CD1c-positive myeloid dendritic cell (primary cell): ENCODE results near the gene MBOAT1.

Experiments
- DNase-seq: peaks from one replicate; pipeline ENCODE4 v3.0.0-alpha.2; 2016; ENCODE audit errors: extremely low spot score

MBOAT1 gene

GRCh38 chr6:20105838-20106237 lies 106.4 kb downstream of the MBOAT1 start:
- no peak for DNase-seq

- no peak for DNase-seq
These were observed 107.6 kb downstream of the MBOAT1 start for GRCh38 chr6:20104696-20105095.

GRCh38 chr6:20102397-20103073 lies 109.7 kb downstream of the MBOAT1 start:
- DNase-seq = no peak

GRCh38 chr6:20099156-20099555 lies 113.1 kb downstream of the MBOAT1 start:
- DNase-seq = no peak

GRCh38 chr6:20098267-20098876 lies 113.9 kb downstream of the MBOAT1 start:
- no peak for DNase-seq

GRCh38 chr6:20096536-20096935 lies 115.7 kb downstream of the MBOAT1 start:
- DNase-seq = no peak

- DNase-seq = no peak
These were observed 116.8 kb downstream of the MBOAT1 start for GRCh38 chr6:20095436-20095835.

- DNase-seq = peak; percentile 65
These were observed 120.2 kb downstream of the MBOAT1 start for GRCh38 chr6:20092071-20092566.

GRCh38 chr6:20086992-20087391 lies 125.3 kb downstream of the MBOAT1 start:
- no peak for DNase-seq

- DNase-seq = no peak
These were observed 126.5 kb downstream of the MBOAT1 start for GRCh38 chr6:20085817-20086216.

- no peak for DNase-seq
These were observed 127.9 kb downstream of the MBOAT1 start for GRCh38 chr6:20084411-20084810.

- DNase-seq = no peak
These were observed 140.3 kb downstream of the MBOAT1 start for GRCh38 chr6:20071998-20072397.

GRCh38 chr6:20070047-20070446 lies 142.2 kb downstream of the MBOAT1 start:
- no peak for DNase-seq

GRCh38 chr6:20069021-20069522 lies 143.2 kb downstream of the MBOAT1 start:
- no peak for DNase-seq

- DNase-seq = no peak
These were observed 143.8 kb downstream of the MBOAT1 start for GRCh38 chr6:20068421-20068988.

- no peak for DNase-seq
These were observed 150.3 kb downstream of the MBOAT1 start for GRCh38 chr6:20061952-20062351.

- no peak for DNase-seq
These were observed 152.0 kb downstream of the MBOAT1 start for GRCh38 chr6:20060252-20060651.

GRCh38 chr6:20058912-20059311 lies 153.4 kb downstream of the MBOAT1 start:
- DNase-seq = peak; percentile 16

- DNase-seq = no peak
These were observed 154.0 kb downstream of the MBOAT1 start for GRCh38 chr6:20058121-20058905.

GRCh38 chr6:20056350-20056992 lies 155.8 kb downstream of the MBOAT1 start:
- peak; percentile 13 for DNase-seq

- no peak for DNase-seq
These were observed 156.4 kb downstream of the MBOAT1 start for GRCh38 chr6:20055916-20056315.
